Panc1 (cell line): ENCODE measurements around the gene CHSY1. TPM values are rescaled to one million over a fixed set of nuclear protein-coding genes. Genes with fewer than 3 reads are reported as not detected.

Experiments
- ATAC-seq: fragments of 200-7000 bp; cut with Tn5 transposase; 2 replicates; pipeline ENCODE4 v1.9.1; 2020; ENCODE audit warnings: mild to moderate bottlenecking, moderate library complexity
- BruUV-seq: library from RNA; stranded (reverse); fragments of 400-500 nt; replicated peaks from 2 replicates; lab custom pipeline; 2021; lab: Mats Ljungman, UMichigan
- CTCF ChIA-PET: fragments of 300-600 bp; sonication (Branson Sonifier 250); formaldehyde crosslinking; loops from one replicate; lab custom pipeline; 2022; ENCODE audit warnings: antibody characterized with exemption; lab: Charles Lee
- POLR2A ChIA-PET: fragments of 300-600 bp; sonication (Branson Sonifier 250); formaldehyde crosslinking; loops from one replicate; lab custom pipeline; 2022; ENCODE audit warnings: antibody characterized with exemption; lab: Charles Lee
- DNase-seq: peaks from one replicate; pipeline ENCODE4 v3.0.0-alpha.2; 2010; ENCODE audit warnings: low read depth, low spot score
- H3K27ac ChIP-seq: 2 replicates; pipeline ENCODE4 v1.5.1; 2011; ENCODE audit warnings: mild to moderate bottlenecking, low read length, inconsistent platforms
- H3K27me3 ChIP-seq: fragments of 200-500 bp; sonication (Bioruptor generic); 2 replicates; pipeline ENCODE4 v1.6.0; 2014; ENCODE audit warnings: low read length, inconsistent platforms; ENCODE audit not compliant: control insufficient read depth, insufficient read depth
- H3K36me3 ChIP-seq: fragments of 200-500 bp; sonication (Bioruptor generic); 2 replicates; pipeline ENCODE4 v1.5.1; 2014; ENCODE audit warnings: inconsistent platforms, mild to moderate bottlenecking, low read length, moderate library complexity; ENCODE audit not compliant: control insufficient read depth, insufficient read depth
- H3K4me1 ChIP-seq: 2 replicates; pipeline ENCODE4 v1.5.1; 2011; ENCODE audit warnings: inconsistent platforms, mild to moderate bottlenecking, low read length, moderate library complexity; ENCODE audit not compliant: control insufficient read depth, insufficient read depth
- H3K4me3 ChIP-seq, 2 experiments: 2 replicates each; pipeline ENCODE4 v1.5.1; 2011 to 2012; ENCODE audit warnings: low read depth in 2 of 2, low read length in 2 of 2, mild to moderate bottlenecking in 2 of 2, inconsistent platforms in 1 of 2, moderate library complexity in 1 of 2
- H3K9me3 ChIP-seq: fragments of 200-500 bp; sonication (Bioruptor generic); 2 replicates; pipeline ENCODE4 v1.5.1; 2014; ENCODE audit warnings: low read depth, mild to moderate bottlenecking, inconsistent platforms, low read length, moderate library complexity; ENCODE audit not compliant: control insufficient read depth, insufficient read depth
- POLR2AphosphoS5 ChIP-seq: IDR thresholded peaks from 2 replicates; pipeline ENCODE4 v1.6.1; 2012; ENCODE audit warnings: mild to moderate bottlenecking, low read depth, low read length, moderate library complexity
- SIN3A ChIP-seq: IDR thresholded peaks from 2 replicates; pipeline ENCODE4 v1.6.1; 2012; ENCODE audit warnings: low read depth, mild to moderate bottlenecking, low read length, moderate library complexity, borderline replicate concordance; ENCODE audit not compliant: insufficient read depth
- TCF7L2 ChIP-seq: IDR thresholded peaks from 2 replicates; pipeline ENCODE4 v1.6.1; 2011; ENCODE audit warnings: mild to moderate bottlenecking, low read depth, low read length, inconsistent platforms
- in situ Hi-C: cut with HindIII; loops from 2 replicates; pipeline ENCODE4 v1.10.0; 2016; ENCODE audit warnings: low sequenced_read_pairs, low pct_unique_long_range_greater_than_20kb
- intact Hi-C: fragments of 100-400 bp; cut with micrococcal nuclease; formaldehyde crosslinking; loops from one replicate; pipeline ENCODE4 v1.10.0; 2022; ENCODE audit not compliant: unreplicated experiment
- total RNA-seq: library from RNA; stranded (reverse); gene quantifications from one replicate; pipeline ENCODE4 v1.2.1, GENCODE V29; 2021; ENCODE audit not compliant: unreplicated experiment
- TF ChIP-seq, protein P1 (sequence below), 2 experiments: IDR thresholded peaks; 2 replicates each; pipeline ENCODE4 v1.6.1; 2011 to 2012; ENCODE audit warnings: low read depth in 2 of 2, control low read depth in 1 of 2, low read length in 1 of 2, mild to moderate bottlenecking in 1 of 2, moderate library complexity in 1 of 2; ENCODE audit not compliant: insufficient read depth in 1 of 2
- TF ChIP-seq, protein P2 (sequence below): fragments of 450-650 bp; IDR thresholded peaks from 2 replicates; pipeline ENCODE4 v1.5.1; 2017; ENCODE audit warnings: mild to moderate bottlenecking

The CHSY1 gene
- total RNA-seq, 1 experiment from 2014 or later, result 50.8 TPM

GRCh38 chr15:101142711-101143110 lies 109.1 kb downstream of the CHSY1 start:
- TF ChIP-seq, protein P1, sequence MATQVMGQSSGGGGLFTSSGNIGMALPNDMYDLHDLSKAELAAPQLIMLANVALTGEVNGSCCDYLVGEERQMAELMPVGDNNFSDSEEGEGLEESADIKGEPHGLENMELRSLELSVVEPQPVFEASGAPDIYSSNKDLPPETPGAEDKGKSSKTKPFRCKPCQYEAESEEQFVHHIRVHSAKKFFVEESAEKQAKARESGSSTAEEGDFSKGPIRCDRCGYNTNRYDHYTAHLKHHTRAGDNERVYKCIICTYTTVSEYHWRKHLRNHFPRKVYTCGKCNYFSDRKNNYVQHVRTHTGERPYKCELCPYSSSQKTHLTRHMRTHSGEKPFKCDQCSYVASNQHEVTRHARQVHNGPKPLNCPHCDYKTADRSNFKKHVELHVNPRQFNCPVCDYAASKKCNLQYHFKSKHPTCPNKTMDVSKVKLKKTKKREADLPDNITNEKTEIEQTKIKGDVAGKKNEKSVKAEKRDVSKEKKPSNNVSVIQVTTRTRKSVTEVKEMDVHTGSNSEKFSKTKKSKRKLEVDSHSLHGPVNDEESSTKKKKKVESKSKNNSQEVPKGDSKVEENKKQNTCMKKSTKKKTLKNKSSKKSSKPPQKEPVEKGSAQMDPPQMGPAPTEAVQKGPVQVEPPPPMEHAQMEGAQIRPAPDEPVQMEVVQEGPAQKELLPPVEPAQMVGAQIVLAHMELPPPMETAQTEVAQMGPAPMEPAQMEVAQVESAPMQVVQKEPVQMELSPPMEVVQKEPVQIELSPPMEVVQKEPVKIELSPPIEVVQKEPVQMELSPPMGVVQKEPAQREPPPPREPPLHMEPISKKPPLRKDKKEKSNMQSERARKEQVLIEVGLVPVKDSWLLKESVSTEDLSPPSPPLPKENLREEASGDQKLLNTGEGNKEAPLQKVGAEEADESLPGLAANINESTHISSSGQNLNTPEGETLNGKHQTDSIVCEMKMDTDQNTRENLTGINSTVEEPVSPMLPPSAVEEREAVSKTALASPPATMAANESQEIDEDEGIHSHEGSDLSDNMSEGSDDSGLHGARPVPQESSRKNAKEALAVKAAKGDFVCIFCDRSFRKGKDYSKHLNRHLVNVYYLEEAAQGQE (IDR thresholded peaks at IDR 0.05; ENCODE audit: insufficient read depth in 1 of 2, low read depth in 2 of 2, low read length in 1 of 2), result no peak
- TF ChIP-seq POLR2AphosphoS5, result no peak
- TF ChIP-seq TCF7L2, result no peak
- TF ChIP-seq SIN3A, result no peak
- TF ChIP-seq, protein P2, sequence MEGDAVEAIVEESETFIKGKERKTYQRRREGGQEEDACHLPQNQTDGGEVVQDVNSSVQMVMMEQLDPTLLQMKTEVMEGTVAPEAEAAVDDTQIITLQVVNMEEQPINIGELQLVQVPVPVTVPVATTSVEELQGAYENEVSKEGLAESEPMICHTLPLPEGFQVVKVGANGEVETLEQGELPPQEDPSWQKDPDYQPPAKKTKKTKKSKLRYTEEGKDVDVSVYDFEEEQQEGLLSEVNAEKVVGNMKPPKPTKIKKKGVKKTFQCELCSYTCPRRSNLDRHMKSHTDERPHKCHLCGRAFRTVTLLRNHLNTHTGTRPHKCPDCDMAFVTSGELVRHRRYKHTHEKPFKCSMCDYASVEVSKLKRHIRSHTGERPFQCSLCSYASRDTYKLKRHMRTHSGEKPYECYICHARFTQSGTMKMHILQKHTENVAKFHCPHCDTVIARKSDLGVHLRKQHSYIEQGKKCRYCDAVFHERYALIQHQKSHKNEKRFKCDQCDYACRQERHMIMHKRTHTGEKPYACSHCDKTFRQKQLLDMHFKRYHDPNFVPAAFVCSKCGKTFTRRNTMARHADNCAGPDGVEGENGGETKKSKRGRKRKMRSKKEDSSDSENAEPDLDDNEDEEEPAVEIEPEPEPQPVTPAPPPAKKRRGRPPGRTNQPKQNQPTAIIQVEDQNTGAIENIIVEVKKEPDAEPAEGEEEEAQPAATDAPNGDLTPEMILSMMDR, result no peak
- Histone ChIP-seq H3K4me1 (0 out of 2 replicates have a peak, but pooled peaks cover 3% of the 10 kb centered on the region), H3K27ac (no peak overlapping the region), H3K4me3 (no peak overlapping the region), H3K9me3 (no peaks in the 10 kb centered on the region), H3K27me3 (no peaks in the 10 kb centered on the region), H3K36me3 (no peaks in the 10 kb centered on the region)
- DNase-seq (no peak), ATAC-seq (no peak)
- intact Hi-C loops (no loop called here), in situ Hi-C loops (no loop called here)
- ChIA-PET CTCF (no interaction called here), POLR2A (no interaction called here)
- BruUV-seq, result no TSS peak

- ChIA-PET CTCF (no interaction called here), POLR2A (no interaction called here)
- Histone ChIP-seq H3K4me1 (peaks cover 5% of the 10 kb centered on the region; the same call in 1 of the 2 replicates), H3K36me3 (no peaks in the 10 kb centered on the region), H3K27me3 (no peaks in the 10 kb centered on the region), H3K27ac (no peak overlapping the region), H3K4me3 (no peak overlapping the region), H3K9me3 (no peaks in the 10 kb centered on the region)
- ATAC-seq (no peak), DNase-seq (no peak)
- BruUV-seq, result no TSS peak
- in situ Hi-C loops (no loop called here), intact Hi-C loops (no loop called here)
- TF ChIP-seq, protein P1 (IDR thresholded peaks at IDR 0.05; ENCODE audit: insufficient read depth in 1 of 2, low read depth in 2 of 2, low read length in 1 of 2), result no peak
- no peak for TF ChIP-seq POLR2AphosphoS5
- TF ChIP-seq SIN3A, result no peak
- TF ChIP-seq, protein P2, result no peak
- no peak for TF ChIP-seq TCF7L2
Measured at GRCh38 chr15:101141926-101142527, 109.8 kb downstream of the CHSY1 start.
